GM21619 (cell line): ENCODE measurements around the gene IPO13.
A peak's percentile ranks its signal among the peaks of the same experiment; 100 is the strongest.

Experiments used
- ATAC-seq: cut with Tn5 transposase; IDR thresholded peaks from one replicate; pipeline ENCODE4 v1.9.1; 2021; ENCODE audit not compliant: unreplicated experiment

The IPO13 gene

GRCh38 chr1:43971336-43971980 lies 24.7 kb downstream of the IPO13 start:
- no peak for ATAC-seq

- ATAC-seq, result no peak
Observed at GRCh38 chr1:43973981-43974442, 27.3 kb downstream of the IPO13 start.

GRCh38 chr1:43974443-43975248 lies 27.9 kb downstream of the IPO13 start, which contains the start of gene ATP6V0B:
Gene ATP6V0B, plus strand, starts transcription at chr1:43974960. Its CDS starts 81 bp downstream, at chr1:43975041.
- peak; percentile 67 for ATAC-seq

- ATAC-seq, result peak; percentile 1
Observed at GRCh38 chr1:43975249-43975961, 28.7 kb downstream of the IPO13 start.

GRCh38 chr1:43976045-43976444 lies 29.3 kb downstream of the IPO13 start:
- no peak for ATAC-seq

GRCh38 chr1:43976890-43977289 lies 30.1 kb downstream of the IPO13 start:
- no peak for ATAC-seq

GRCh38 chr1:43977376-43978263 lies 30.9 kb downstream of the IPO13 start:
- ATAC-seq, result no peak

GRCh38 chr1:43978264-43978550 lies 31.5 kb downstream of the IPO13 start:
- no peak for ATAC-seq

GRCh38 chr1:43978551-43979260 lies 32.0 kb downstream of the IPO13 start, which contains the start of gene B4GALT2:
Gene B4GALT2, plus strand, starts transcription at chr1:43979210. Its CDS starts 1,951 bp downstream, at chr1:43981161.
- ATAC-seq, result no peak

- no peak for ATAC-seq
Observed at GRCh38 chr1:43979261-43979527, 32.4 kb downstream of the IPO13 start.

GRCh38 chr1:43979528-43980254 lies 32.9 kb downstream of the IPO13 start:
- no peak for ATAC-seq

GRCh38 chr1:43980255-43981134 lies 33.7 kb downstream of the IPO13 start:
- no peak for ATAC-seq

- ATAC-seq, result no peak
Observed at GRCh38 chr1:43981135-43981491, 34.4 kb downstream of the IPO13 start.

GRCh38 chr1:43981636-43982035 lies 34.9 kb downstream of the IPO13 start:
- no peak for ATAC-seq

- ATAC-seq, result no peak
Observed at GRCh38 chr1:43982241-43982640, 35.5 kb downstream of the IPO13 start.

GRCh38 chr1:43982808-43983207 lies 36.1 kb downstream of the IPO13 start:
- ATAC-seq, result no peak

GRCh38 chr1:43983253-43983899 lies 36.6 kb downstream of the IPO13 start:
- ATAC-seq, result no peak

GRCh38 chr1:43984855-43985254 lies 38.1 kb downstream of the IPO13 start:
- no peak for ATAC-seq
